Measurements from ENCODE around the gene CPA1. TPM values are rescaled to one million over a fixed set of nuclear protein-coding genes. Genes with fewer than 3 reads are reported as not detected.

CPA1 gene
- total and polyA plus RNA-seq, 2 of the 13 experiments (the other 11 are each of a cell fraction or from before 2014, with no cell fraction given), result 0.20 to 0.58 TPM

- Histone ChIP-seq H3K4me2 (ENCODE audit: low read depth, low read length) (no peak overlapping the region), H3K27me3 (ENCODE audit: control insufficient read depth in 1 of 2, insufficient read depth in 2 of 2, low read length in 2 of 2) (no peaks in the 10 kb centered on the region), H3K9ac (ENCODE audit: insufficient read depth, low read depth, low read length) (no peak overlapping the region), H3K36me3 (replicated peaks in 1 of 2; ENCODE audit: control insufficient read depth in 1 of 2, insufficient read depth in 2 of 2, low read length in 2 of 2) (0 out of 5 replicates have a peak, but pooled peaks cover 0 to 4% of the 10 kb centered on the region in 2 experiments), H3K4me1 (ENCODE audit: insufficient read depth, low read length) (no peaks in the 10 kb centered on the region), H3K79me2 (ENCODE audit: insufficient read depth, low read length) (no peaks in the 10 kb centered on the region), H3K9me3 (ENCODE audit: low read length) (no peaks in the 10 kb centered on the region), H2AFZ (ENCODE audit: low read length) (no peak overlapping the region), H4K20me1 (ENCODE audit: insufficient read depth, low read length) (no peaks in the 10 kb centered on the region), H3K27ac (ENCODE audit: extremely low read length, insufficient read depth, low read length) (no peak overlapping the region), H3K4me3 (replicated peaks in 1 of 3; ENCODE audit: insufficient read depth in 1 of 3, low read depth in 2 of 3, low read length in 3 of 3) (no peak overlapping the region)
- TF ChIP-seq GATA4 (IDR thresholded peaks at IDR 0.05; ENCODE audit: borderline replicate concordance, low read depth) (no peak), ZMYM4 (CRISPR knock-in tag; IDR thresholded peaks at IDR 0.05) (no peak), ARNT (IDR thresholded peaks at IDR 0.05) (no peak)
- TF ChIP-seq, protein P1, sequence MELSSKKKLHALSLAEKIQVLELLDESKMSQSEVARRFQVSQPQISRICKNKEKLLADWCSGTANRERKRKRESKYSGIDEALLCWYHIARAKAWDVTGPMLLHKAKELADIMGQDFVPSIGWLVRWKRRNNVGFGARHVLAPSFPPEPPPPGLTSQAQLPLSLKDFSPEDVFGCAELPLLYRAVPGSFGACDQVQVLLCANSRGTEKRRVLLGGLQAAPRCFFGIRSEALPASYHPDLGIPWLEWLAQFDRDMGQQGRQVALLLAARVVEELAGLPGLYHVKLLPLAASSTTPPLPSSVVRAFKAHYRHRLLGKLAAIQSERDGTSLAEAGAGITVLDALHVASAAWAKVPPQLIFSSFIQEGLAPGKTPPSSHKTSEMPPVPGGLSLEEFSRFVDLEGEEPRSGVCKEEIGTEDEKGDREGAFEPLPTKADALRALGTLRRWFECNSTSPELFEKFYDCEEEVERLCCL (CRISPR knock-in tag; IDR thresholded peaks at IDR 0.05; ENCODE audit: borderline replicate concordance), result no peak
- BruUV-seq (replicated peaks), result no TSS peak
- in situ Hi-C loops (cut with HindIII; ENCODE audit: extremely low pct_ligation_motif_present, low pct_unique_long_range_greater_than_20kb), result no loop called here
- intact Hi-C loops (cut with micrococcal nuclease; ENCODE audit: unreplicated experiment), result no loop called here
- ChIA-PET POLR2A (no interaction called here), CTCF (ENCODE audit: low intra/inter-chr PET ratio, low total read pairs) (no interaction called here)
- no peak for FAIRE-seq
- ATAC-seq, result no peak
- 87% methylated on average over 7 of the region's 7 CpGs for WGBS (ENCODE audit: low lambda C conversion rate)
- DNase-seq (ENCODE audit: low spot score), result no peak
Measured at GRCh38 chr7:130418306-130418705, 38.0 kb downstream of the CPA1 start.

- in situ Hi-C loops (cut with HindIII; ENCODE audit: extremely low pct_ligation_motif_present, low pct_unique_long_range_greater_than_20kb), result no loop called here
- 90% methylated on average over 5 of the region's 5 CpGs for WGBS (ENCODE audit: low lambda C conversion rate)
- FAIRE-seq, result no peak
Measured at GRCh38 chr7:130419658-130420057, 39.4 kb downstream of the CPA1 start.

More at GRCh38 chr7:130419658-130420057, 39.4 kb downstream of the CPA1 start:
- H3K36me3 ChIP-seq (replicated peaks in 1 of 2; ENCODE audit: control insufficient read depth in 1 of 2, insufficient read depth in 2 of 2, low read length in 2 of 2), result 0 out of 5 replicates have a peak, but pooled peaks cover 0 to 4% of the 10 kb centered on the region in 2 experiments
- no peak for DNase-seq (ENCODE audit: low spot score)
- ChIA-PET POLR2A (no interaction called here), CTCF (ENCODE audit: low intra/inter-chr PET ratio, low total read pairs) (no interaction called here)
- H3K9me3 ChIP-seq (ENCODE audit: low read length), result no peaks in the 10 kb centered on the region
- intact Hi-C loops (cut with micrococcal nuclease; ENCODE audit: unreplicated experiment), result no loop called here
- no peak for TF ChIP-seq ZNF589 (CRISPR knock-in tag; conservative IDR thresholded peaks at IDR 0.05)
- TF ChIP-seq ZNF501 (CRISPR knock-in tag; IDR thresholded peaks at IDR 0.05), result no peak
- TF ChIP-seq, protein P2, sequence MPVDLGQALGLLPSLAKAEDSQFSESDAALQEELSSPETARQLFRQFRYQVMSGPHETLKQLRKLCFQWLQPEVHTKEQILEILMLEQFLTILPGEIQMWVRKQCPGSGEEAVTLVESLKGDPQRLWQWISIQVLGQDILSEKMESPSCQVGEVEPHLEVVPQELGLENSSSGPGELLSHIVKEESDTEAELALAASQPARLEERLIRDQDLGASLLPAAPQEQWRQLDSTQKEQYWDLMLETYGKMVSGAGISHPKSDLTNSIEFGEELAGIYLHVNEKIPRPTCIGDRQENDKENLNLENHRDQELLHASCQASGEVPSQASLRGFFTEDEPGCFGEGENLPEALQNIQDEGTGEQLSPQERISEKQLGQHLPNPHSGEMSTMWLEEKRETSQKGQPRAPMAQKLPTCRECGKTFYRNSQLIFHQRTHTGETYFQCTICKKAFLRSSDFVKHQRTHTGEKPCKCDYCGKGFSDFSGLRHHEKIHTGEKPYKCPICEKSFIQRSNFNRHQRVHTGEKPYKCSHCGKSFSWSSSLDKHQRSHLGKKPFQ (CRISPR knock-in tag; IDR thresholded peaks at IDR 0.05; ENCODE audit: insufficient replicate concordance), result no peak
- no peak for TF ChIP-seq ZIK1 (CRISPR knock-in tag; IDR thresholded peaks at IDR 0.05; ENCODE audit: borderline replicate concordance, low read depth)
- TF ChIP-seq ZMYM2 (CRISPR knock-in tag; IDR thresholded peaks at IDR 0.05), result no peak
- no peak for TF ChIP-seq RFXANK (CRISPR knock-in tag; IDR thresholded peaks at IDR 0.05)
- TF ChIP-seq ZNF891 (CRISPR knock-in tag; IDR thresholded peaks at IDR 0.05), result no peak
- no peak for TF ChIP-seq ZNF709 (CRISPR knock-in tag; IDR thresholded peaks at IDR 0.05)
- TF ChIP-seq ZBTB14 (CRISPR knock-in tag; IDR thresholded peaks at IDR 0.05), result no peak
- TF ChIP-seq IKZF4 (CRISPR knock-in tag; IDR thresholded peaks at IDR 0.05; ENCODE audit: borderline replicate concordance, low read depth, not compliant biosample characterization), result no peak
- no peaks in the 10 kb centered on the region for H3K79me2 ChIP-seq (ENCODE audit: insufficient read depth, low read length)
- no peak overlapping the region for H3K27ac ChIP-seq (ENCODE audit: extremely low read length, insufficient read depth, low read length)
- H3K9ac ChIP-seq (ENCODE audit: insufficient read depth, low read depth, low read length), result no peak overlapping the region
- no peak overlapping the region for H3K4me3 ChIP-seq (replicated peaks in 1 of 3; ENCODE audit: insufficient read depth in 1 of 3, low read depth in 2 of 3, low read length in 3 of 3)
- H3K4me1 ChIP-seq (ENCODE audit: insufficient read depth, low read length), result no peaks in the 10 kb centered on the region
- H3K27me3 ChIP-seq (ENCODE audit: control insufficient read depth in 1 of 2, insufficient read depth in 2 of 2, low read length in 2 of 2), result no peaks in the 10 kb centered on the region
- H4K20me1 ChIP-seq (ENCODE audit: insufficient read depth, low read length), result no peaks in the 10 kb centered on the region
- no TSS peak for BruUV-seq (replicated peaks)
- H2AFZ ChIP-seq (ENCODE audit: low read length), result no peak overlapping the region
- no peak for ATAC-seq
- H3K4me2 ChIP-seq (ENCODE audit: low read depth, low read length), result no peak overlapping the region
